HuH-7.5 (cell line): ENCODE data around the gene SESTD1.
"Not testable (repeated sequence)": the region's sequence is repeated elsewhere in the genome, so short reads cannot be mapped to it uniquely, and the experiment has no call there.

Experiments
- DNase-seq: peaks from one replicate; pipeline ENCODE4 v3.0.0; 2011; ENCODE audit warnings: low spot score

Gene SESTD1

GRCh38 chr2:179106342-179106675 lies 158.3 kb downstream of the SESTD1 start:
- no peak for DNase-seq

GRCh38 chr2:179104736-179105135 lies 159.9 kb downstream of the SESTD1 start:
- no peak for DNase-seq

GRCh38 chr2:179098080-179098689 lies 166.4 kb downstream of the SESTD1 start:
- no peak for DNase-seq

GRCh38 chr2:179097131-179097530 lies 167.5 kb downstream of the SESTD1 start:
- DNase-seq = no peak

- no peak for DNase-seq
Measured at GRCh38 chr2:179096090-179096489, 168.5 kb downstream of the SESTD1 start.

GRCh38 chr2:179092912-179093311 lies 171.7 kb downstream of the SESTD1 start:
- DNase-seq = not testable (repeated sequence)

GRCh38 chr2:179082697-179083096 lies 181.9 kb downstream of the SESTD1 start:
- DNase-seq = no peak

- DNase-seq = no peak
Measured at GRCh38 chr2:179081954-179082353, 182.7 kb downstream of the SESTD1 start.

GRCh38 chr2:179072527-179072926 lies 192.1 kb downstream of the SESTD1 start:
- DNase-seq = no peak

GRCh38 chr2:179071810-179072355 lies 192.7 kb downstream of the SESTD1 start:
- no peak for DNase-seq

GRCh38 chr2:179070895-179071294 lies 193.7 kb downstream of the SESTD1 start:
- DNase-seq = no peak

GRCh38 chr2:179069685-179070084 lies 194.9 kb downstream of the SESTD1 start:
- no peak for DNase-seq

- DNase-seq = no peak
Measured at GRCh38 chr2:179068991-179069643, 195.5 kb downstream of the SESTD1 start.

- DNase-seq = no peak
Measured at GRCh38 chr2:179059026-179059700, 205.5 kb downstream of the SESTD1 start.

- no peak for DNase-seq
Measured at GRCh38 chr2:179057737-179058136, 206.9 kb downstream of the SESTD1 start.

- DNase-seq = not testable (repeated sequence)
Measured at GRCh38 chr2:179053568-179053967, 211.1 kb downstream of the SESTD1 start.
